ENCODE measurements around the gene HOXA9.
A peak's percentile ranks its signal among the peaks of the same experiment; 100 is the strongest.

HOXA9 gene

GRCh38 chr7:27167916-27168264 lies 2.6 kb upstream of the HOXA9 start:
- Mint-ChIP-seq H3K9me3 (no peaks in the 10 kb centered on the region), H3K27me3 (peaks cover 61% of the 10 kb centered on the region), H3K27ac (peak overlapping the region; percentile 1), H3K4me3 (no peak overlapping the region), H3K36me3 (peaks cover 3% of the 10 kb centered on the region), H3K4me1 (peaks cover 36% of the 10 kb centered on the region)

- peaks cover 29% of the 10 kb centered on the region for H3K4me1 Mint-ChIP-seq
- H3K27me3 Mint-ChIP-seq, result peaks cover 59% of the 10 kb centered on the region
These were observed 1.5 kb upstream of the HOXA9 start for GRCh38 chr7:27166531-27167505.

GRCh38 chr7:27165996-27166530 lies 726 bp upstream of the HOXA9 start:
- peaks cover 56% of the 10 kb centered on the region for H3K27me3 Mint-ChIP-seq
- peaks cover 2% of the 10 kb centered on the region for H3K36me3 Mint-ChIP-seq
- H3K27ac Mint-ChIP-seq, result peak overlapping the region; percentile 81

More at GRCh38 chr7:27166531-27167505, 1.5 kb upstream of the HOXA9 start:
- Mint-ChIP-seq H3K36me3 (peaks cover 3% of the 10 kb centered on the region), H3K4me3 (peak overlapping the region; percentile 30), H3K9me3 (no peaks in the 10 kb centered on the region), H3K27ac (peak overlapping the region; percentile 83)

GRCh38 chr7:27164367-27165088 lies 809 bp downstream of the HOXA9 start:
- no peak overlapping the region for H3K4me3 Mint-ChIP-seq
- H3K27ac Mint-ChIP-seq, result peak overlapping the region; percentile 62
- peaks cover 27% of the 10 kb centered on the region for H3K4me1 Mint-ChIP-seq
- H3K9me3 Mint-ChIP-seq, result no peaks in the 10 kb centered on the region
- H3K36me3 Mint-ChIP-seq, result peaks cover 2% of the 10 kb centered on the region
- H3K27me3 Mint-ChIP-seq, result peaks cover 55% of the 10 kb centered on the region

More at GRCh38 chr7:27165996-27166530, 726 bp upstream of the HOXA9 start:
- Mint-ChIP-seq H3K4me3 (peak overlapping the region; percentile 57), H3K9me3 (no peaks in the 10 kb centered on the region), H3K4me1 (peaks cover 24% of the 10 kb centered on the region)

GRCh38 chr7:27164045-27164366 lies 1.3 kb downstream of the HOXA9 start:
- Mint-ChIP-seq H3K4me3 (no peak overlapping the region), H3K36me3 (peaks cover 2% of the 10 kb centered on the region), H3K27me3 (peaks cover 59% of the 10 kb centered on the region), H3K4me1 (peaks cover 27% of the 10 kb centered on the region), H3K27ac (peak overlapping the region; percentile 55), H3K9me3 (no peaks in the 10 kb centered on the region)

- Mint-ChIP-seq H3K4me1 (peaks cover 25% of the 10 kb centered on the region), H3K9me3 (no peaks in the 10 kb centered on the region), H3K27ac (peak overlapping the region; percentile 48), H3K4me3 (no peak overlapping the region), H3K27me3 (peaks cover 58% of the 10 kb centered on the region), H3K36me3 (no peaks in the 10 kb centered on the region)
These were observed 1.9 kb downstream of the HOXA9 start for GRCh38 chr7:27163288-27164044.

GRCh38 chr7:27162561-27163287 lies 2.6 kb downstream of the HOXA9 start:
- no peak overlapping the region for H3K4me3 Mint-ChIP-seq
- H3K4me1 Mint-ChIP-seq, result peaks cover 31% of the 10 kb centered on the region
- no peak overlapping the region for H3K27ac Mint-ChIP-seq
- no peaks in the 10 kb centered on the region for H3K9me3 Mint-ChIP-seq
- H3K27me3 Mint-ChIP-seq, result peaks cover 58% of the 10 kb centered on the region
- H3K36me3 Mint-ChIP-seq, result no peaks in the 10 kb centered on the region

- Mint-ChIP-seq H3K27ac (no peak overlapping the region), H3K36me3 (no peaks in the 10 kb centered on the region), H3K4me1 (peaks cover 26% of the 10 kb centered on the region), H3K9me3 (no peaks in the 10 kb centered on the region), H3K4me3 (no peak overlapping the region), H3K27me3 (peaks cover 58% of the 10 kb centered on the region)
These were observed 3.4 kb downstream of the HOXA9 start for GRCh38 chr7:27161721-27162560.

GRCh38 chr7:27161214-27161720 lies 4.1 kb downstream of the HOXA9 start:
- H3K27me3 Mint-ChIP-seq, result peaks cover 62% of the 10 kb centered on the region

GRCh38 chr7:27160546-27161213 lies 4.7 kb downstream of the HOXA9 start:
- Mint-ChIP-seq H3K27me3 (peaks cover 60% of the 10 kb centered on the region), H3K27ac (no peak overlapping the region)

More at GRCh38 chr7:27161214-27161720, 4.1 kb downstream of the HOXA9 start:
- H3K4me1 Mint-ChIP-seq, result peaks cover 28% of the 10 kb centered on the region
- H3K27ac Mint-ChIP-seq, result no peak overlapping the region
- peak overlapping the region; percentile 78 for H3K4me3 Mint-ChIP-seq
- no peaks in the 10 kb centered on the region for H3K9me3 Mint-ChIP-seq
- no peaks in the 10 kb centered on the region for H3K36me3 Mint-ChIP-seq

GRCh38 chr7:27160145-27160545 lies 5.2 kb downstream of the HOXA9 start:
- H3K4me3 Mint-ChIP-seq, result peak overlapping the region; percentile 74
- H3K4me1 Mint-ChIP-seq, result peaks cover 31% of the 10 kb centered on the region
- no peaks in the 10 kb centered on the region for H3K9me3 Mint-ChIP-seq
- no peaks in the 10 kb centered on the region for H3K36me3 Mint-ChIP-seq
- peaks cover 63% of the 10 kb centered on the region for H3K27me3 Mint-ChIP-seq
- no peak overlapping the region for H3K27ac Mint-ChIP-seq

More at GRCh38 chr7:27160546-27161213, 4.7 kb downstream of the HOXA9 start:
- Mint-ChIP-seq H3K4me3 (peak overlapping the region; percentile 78), H3K4me1 (peaks cover 29% of the 10 kb centered on the region), H3K36me3 (no peaks in the 10 kb centered on the region), H3K9me3 (no peaks in the 10 kb centered on the region)

GRCh38 chr7:27159266-27160144 lies 5.8 kb downstream of the HOXA9 start:
- peaks cover 66% of the 10 kb centered on the region for H3K27me3 Mint-ChIP-seq
- peak overlapping the region; percentile 74 for H3K4me3 Mint-ChIP-seq
- H3K9me3 Mint-ChIP-seq, result no peaks in the 10 kb centered on the region
- H3K36me3 Mint-ChIP-seq, result peaks cover 3% of the 10 kb centered on the region
- H3K27ac Mint-ChIP-seq, result no peak overlapping the region
- H3K4me1 Mint-ChIP-seq, result peaks cover 38% of the 10 kb centered on the region

Measured in activated naive CD4-positive, alpha-beta T cell treated with anti-CD3 and anti-CD28 coated beads, Interleukin-2, amount 50 U/mL, for 24 hours (primary cell).